ENCODE results near the gene TECPR2. TPM values are rescaled to one million over a fixed set of nuclear protein-coding genes. Genes with fewer than 3 reads are reported as not detected.

The TECPR2 gene
- total and polyA plus RNA-seq, 12 donors, result 5.1 to 74.3 (median 12.9) TPM

DNA sequence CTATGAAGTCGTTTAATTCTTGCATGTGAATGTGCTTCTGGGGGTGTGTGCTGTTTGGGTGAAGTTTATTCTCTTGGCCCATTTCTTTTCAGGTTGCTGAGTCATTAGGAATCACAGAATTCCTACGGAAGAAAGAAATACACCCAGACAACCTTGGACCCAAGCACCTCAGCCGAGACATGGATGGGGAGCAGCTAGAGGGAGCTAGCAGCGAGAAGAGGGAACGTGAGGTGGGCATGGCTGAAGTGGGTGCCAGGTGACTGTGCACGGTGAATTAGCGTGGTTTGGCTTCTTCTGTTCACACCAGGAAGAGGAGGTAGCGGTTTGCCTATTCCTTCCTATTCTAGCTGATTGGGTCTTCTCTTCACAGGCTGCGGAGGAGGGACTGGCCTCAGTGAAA lies 24.0 kb upstream of the TECPR2 start:
- TF ChIP-seq, protein P1, sequence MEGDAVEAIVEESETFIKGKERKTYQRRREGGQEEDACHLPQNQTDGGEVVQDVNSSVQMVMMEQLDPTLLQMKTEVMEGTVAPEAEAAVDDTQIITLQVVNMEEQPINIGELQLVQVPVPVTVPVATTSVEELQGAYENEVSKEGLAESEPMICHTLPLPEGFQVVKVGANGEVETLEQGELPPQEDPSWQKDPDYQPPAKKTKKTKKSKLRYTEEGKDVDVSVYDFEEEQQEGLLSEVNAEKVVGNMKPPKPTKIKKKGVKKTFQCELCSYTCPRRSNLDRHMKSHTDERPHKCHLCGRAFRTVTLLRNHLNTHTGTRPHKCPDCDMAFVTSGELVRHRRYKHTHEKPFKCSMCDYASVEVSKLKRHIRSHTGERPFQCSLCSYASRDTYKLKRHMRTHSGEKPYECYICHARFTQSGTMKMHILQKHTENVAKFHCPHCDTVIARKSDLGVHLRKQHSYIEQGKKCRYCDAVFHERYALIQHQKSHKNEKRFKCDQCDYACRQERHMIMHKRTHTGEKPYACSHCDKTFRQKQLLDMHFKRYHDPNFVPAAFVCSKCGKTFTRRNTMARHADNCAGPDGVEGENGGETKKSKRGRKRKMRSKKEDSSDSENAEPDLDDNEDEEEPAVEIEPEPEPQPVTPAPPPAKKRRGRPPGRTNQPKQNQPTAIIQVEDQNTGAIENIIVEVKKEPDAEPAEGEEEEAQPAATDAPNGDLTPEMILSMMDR (IDR thresholded peaks at IDR 0.05), result no peak
- TF ChIP-seq POLR2A (IDR thresholded peaks at IDR 0.05), result no peak
- Histone ChIP-seq H3K27ac (no peak overlapping the region), H3K4me3 (no peak overlapping the region), H3K27me3 (no peaks in the 10 kb centered on the region), H3K9me3 (replicated peaks in 1 of 3) (no peaks in the 10 kb centered on the region), H3K36me3 (replicated peaks in 1 of 2) (peaks cover 0 to 66% of the 10 kb centered on the region in 2 donors), H3K4me1 (replicated peaks in 1 of 2) (no peaks in the 10 kb centered on the region)
- intact Hi-C loops (cut with DNase I), result no loop called here
- 89 to 91% (median 90%) methylated on average over 9 of the region's 9 CpGs for WGBS, 4 donors
- DNase-seq, result no peak

DNA sequence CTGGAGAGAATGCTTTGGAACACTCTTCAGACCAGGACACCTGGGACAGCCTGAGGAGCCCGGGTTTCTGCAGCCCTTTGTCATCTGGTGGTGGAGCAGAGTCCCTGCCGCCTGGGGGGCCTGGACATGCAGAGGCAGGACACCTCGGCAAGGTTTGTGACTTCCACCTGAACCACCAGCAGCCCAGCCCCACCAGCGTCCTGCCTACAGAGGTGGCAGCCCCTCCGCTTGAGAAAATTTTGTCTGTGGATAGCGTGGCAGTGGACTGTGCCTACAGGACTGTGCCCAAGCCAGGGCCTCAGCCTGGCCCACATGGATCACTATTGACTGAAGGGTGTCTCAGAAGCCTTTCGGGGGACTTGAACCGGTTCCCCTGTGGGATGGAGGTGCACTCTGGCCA lies 21.2 kb upstream of the TECPR2 start:
- 94 to 100% (median 96%) methylated on average over 2 to 8 of the region's 8 CpGs for WGBS, 4 donors
- intact Hi-C loops (cut with DNase I), result no loop called here

DNA sequence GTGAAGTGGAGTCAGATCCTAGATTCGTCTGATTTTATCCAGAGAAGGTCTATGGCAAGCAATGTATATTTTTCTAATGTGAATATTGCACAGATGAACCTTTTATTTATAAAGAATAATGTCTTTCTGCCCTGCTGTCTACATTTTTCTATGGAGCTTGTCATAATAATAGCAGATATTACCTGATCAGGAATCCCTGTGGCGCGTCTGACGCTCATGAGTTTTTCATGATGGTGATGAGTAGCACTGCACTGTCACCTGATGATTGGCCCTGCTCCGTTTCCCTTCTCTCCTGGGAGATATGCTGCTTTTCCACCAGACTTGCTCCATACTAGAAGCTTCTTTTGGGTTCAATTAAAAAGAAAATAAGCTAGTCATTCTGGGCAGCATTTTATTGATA lies 20.5 kb upstream of the TECPR2 start:
- no peak overlapping the region for H3K27ac ChIP-seq
- H3K4me1 ChIP-seq (replicated peaks in 1 of 2), result no peaks in the 10 kb centered on the region
- no peak overlapping the region for H3K4me3 ChIP-seq
- peaks cover 0 to 69% of the 10 kb centered on the region in 2 donors for H3K36me3 ChIP-seq (replicated peaks in 1 of 2)
- TF ChIP-seq, protein P1 (IDR thresholded peaks at IDR 0.05), result no peak
- no peak for TF ChIP-seq POLR2A (IDR thresholded peaks at IDR 0.05)
- no peak for DNase-seq
- H3K27me3 ChIP-seq, result no peaks in the 10 kb centered on the region
- intact Hi-C loops (cut with DNase I), result no loop called here
- H3K9me3 ChIP-seq (replicated peaks in 1 of 3), result no peaks in the 10 kb centered on the region
- 90 to 93% (median 91%) methylated on average over 5 of the region's 5 CpGs for WGBS, 4 donors

More for the DNA sequence above, 21.2 kb upstream of the TECPR2 start:
- no peaks in the 10 kb centered on the region for H3K27me3 ChIP-seq
- H3K9me3 ChIP-seq (replicated peaks in 1 of 3), result no peaks in the 10 kb centered on the region
- no peak overlapping the region for H3K27ac ChIP-seq
- DNase-seq, result no peak
- no peak overlapping the region for H3K4me3 ChIP-seq
- TF ChIP-seq, protein P1 (IDR thresholded peaks at IDR 0.05), result no peak
- TF ChIP-seq POLR2A (IDR thresholded peaks at IDR 0.05), result no peak
- peaks cover 0 to 64% of the 10 kb centered on the region in 2 donors for H3K36me3 ChIP-seq (replicated peaks in 1 of 2)
- H3K4me1 ChIP-seq (replicated peaks in 1 of 2), result no peaks in the 10 kb centered on the region

DNA sequence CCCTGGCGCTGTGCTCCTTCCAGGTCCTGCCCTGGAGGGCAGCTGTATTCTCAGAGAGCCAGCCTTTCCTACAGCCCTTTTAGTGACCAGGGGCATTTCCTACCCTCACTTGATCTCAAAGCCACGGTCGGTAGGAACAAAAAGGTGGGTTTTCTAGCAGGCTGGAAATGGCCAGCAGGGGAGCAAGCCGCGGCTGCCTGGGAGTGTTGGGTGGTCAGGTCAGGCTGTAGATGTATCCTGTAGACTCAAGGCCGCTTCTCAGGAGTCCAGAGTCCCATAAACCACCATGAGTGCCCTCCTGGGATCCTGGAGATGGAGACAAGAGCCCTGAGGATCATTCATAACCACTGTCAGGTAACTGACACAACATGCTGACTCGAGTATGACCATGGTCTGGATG lies 18.7 kb upstream of the TECPR2 start:
- H3K36me3 ChIP-seq (replicated peaks in 1 of 2), result peaks cover 0 to 72% of the 10 kb centered on the region in 2 donors

More for the DNA sequence above, 18.7 kb upstream of the TECPR2 start:
- no peak for TF ChIP-seq POLR2A (IDR thresholded peaks at IDR 0.05)
- TF ChIP-seq, protein P1 (IDR thresholded peaks at IDR 0.05), result no peak
- Histone ChIP-seq H3K9me3 (replicated peaks in 1 of 3) (no peaks in the 10 kb centered on the region), H3K4me3 (no peak overlapping the region), H3K27ac (no peak overlapping the region), H3K4me1 (replicated peaks in 1 of 2) (no peaks in the 10 kb centered on the region), H3K27me3 (no peaks in the 10 kb centered on the region)
- no peak for DNase-seq
- intact Hi-C loops (cut with DNase I), result no loop called here
- 88 to 96% (median 92%) methylated on average over 7 of the region's 7 CpGs for WGBS, 4 donors

All from adrenal gland (tissue), 12 donors.